ENCODE results near the gene LDLRAD2. TPM values are rescaled to one million over a fixed set of nuclear protein-coding genes. Genes with fewer than 3 reads are reported as not detected.

Gene LDLRAD2
- total RNA-seq, 4 donors from 2014 or later, result 0.48 TPM; not detected in 3

DNA sequence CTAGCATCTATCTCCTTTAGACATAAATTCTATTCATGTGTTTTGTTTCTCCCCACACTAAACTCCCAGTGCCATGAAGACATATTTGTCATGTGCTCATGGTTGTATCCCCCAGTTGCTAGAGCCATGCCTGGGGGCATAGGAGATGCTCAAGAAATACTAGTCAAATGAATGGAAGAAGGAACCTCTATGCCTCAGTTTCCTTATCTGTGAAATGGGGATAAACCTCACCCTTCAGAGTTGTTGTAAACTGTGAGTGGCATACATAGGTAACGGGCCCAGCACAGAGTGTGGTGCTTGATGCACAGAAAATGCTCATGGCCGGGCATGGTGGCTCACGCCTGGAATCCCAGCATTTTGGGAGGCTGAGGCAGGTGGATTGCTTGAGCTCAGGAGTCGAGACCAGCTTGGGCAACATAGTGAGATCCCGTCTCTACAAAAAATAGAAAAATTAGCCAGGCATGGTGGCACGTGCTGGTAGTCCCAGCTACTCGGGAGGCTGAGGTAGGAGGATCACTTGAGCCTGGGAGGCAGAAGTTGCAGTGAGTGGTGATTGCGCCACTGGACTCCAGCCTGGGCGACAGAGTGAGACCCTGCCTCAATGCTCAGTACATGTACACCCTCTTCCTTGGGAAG, 8.7 kb downstream of the LDLRAD2 start:
- WGBS, 2 donors (ENCODE audit: low coverage in 1 of 2), result 93% methylated on average over 9 of the region's 9 CpGs; no CpG with 5 or more reads in 1 of the 2 donors
- in situ Hi-C loops (cut with MboI; ENCODE audit: low pct_ligation_motif_present in 1 of 4, low pct_unique_long_range_greater_than_20kb in 1 of 4, low sequenced_read_pairs in 3 of 4) (no loop called here), intact Hi-C loops (cut with DNase I; ENCODE audit: low total_unique reads) (no loop called here)
- TF ChIP-seq POLR2AphosphoS5 (IDR thresholded peaks at IDR 0.05) (no peak), POLR2A (IDR thresholded peaks at IDR 0.05) (no peak), CTCF (IDR thresholded peaks at IDR 0.05) (no peak), EP300 (IDR thresholded peaks at IDR 0.05; ENCODE audit: low read depth) (no peak)
- Histone ChIP-seq H3K36me3 (peaks cover 0 to 4% (median 2%) of the 10 kb centered on the region in 4 donors), H3K4me3 (no peak overlapping the region), H3K9me3 (no peaks in the 10 kb centered on the region), H3K27ac (no peak overlapping the region), H3K4me1 (peaks cover 0 to 3% (median 0%) of the 10 kb centered on the region in 4 donors), H3K27me3 (no peaks in the 10 kb centered on the region)
- no peak for DNase-seq

DNA sequence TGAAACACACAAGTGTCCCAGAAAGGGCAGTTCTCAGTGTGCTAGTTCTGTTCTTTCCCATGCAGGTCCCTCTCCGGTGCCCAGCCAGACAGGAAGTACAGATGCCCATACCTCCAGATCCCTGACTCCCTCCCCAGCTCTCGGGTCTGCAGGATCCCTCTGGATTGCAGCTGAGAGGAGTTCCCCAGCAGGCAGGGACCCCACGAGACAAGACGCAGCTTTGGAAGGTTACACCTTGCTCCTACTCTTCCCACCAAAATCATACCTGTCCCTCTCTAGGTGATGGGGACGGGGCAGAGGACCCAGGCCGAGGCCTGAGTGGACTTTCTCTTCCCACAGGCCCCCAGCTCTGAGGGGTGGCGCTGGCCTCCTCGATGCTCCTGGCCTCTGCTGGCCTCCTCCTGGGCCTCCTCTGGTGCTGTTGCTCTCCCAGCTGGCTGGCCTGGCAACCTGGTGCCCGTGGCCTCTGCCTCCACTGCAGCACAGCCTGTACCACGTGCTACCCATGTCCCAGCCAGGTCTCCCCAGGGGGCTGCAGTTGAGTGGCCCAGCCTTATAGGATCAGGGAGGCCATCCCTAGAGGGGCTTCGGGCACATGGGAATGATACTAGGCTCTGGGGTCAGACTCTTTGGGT, 9.4 kb downstream of the LDLRAD2 start:
- no peak overlapping the region for H3K4me3 ChIP-seq
- H3K27ac ChIP-seq, result no peak overlapping the region
- H3K4me1 ChIP-seq, result peaks cover 0 to 3% (median 0%) of the 10 kb centered on the region in 4 donors
- no peak for DNase-seq
- intact Hi-C loops (cut with DNase I; ENCODE audit: low total_unique reads) (no loop called here), in situ Hi-C loops (cut with MboI; ENCODE audit: low pct_ligation_motif_present in 1 of 4, low pct_unique_long_range_greater_than_20kb in 1 of 4, low sequenced_read_pairs in 3 of 4) (no loop called here)
- TF ChIP-seq POLR2AphosphoS5 (IDR thresholded peaks at IDR 0.05), result no peak
- no peak for TF ChIP-seq CTCF (IDR thresholded peaks at IDR 0.05)
- TF ChIP-seq EP300 (IDR thresholded peaks at IDR 0.05; ENCODE audit: low read depth), result no peak
- TF ChIP-seq POLR2A (IDR thresholded peaks at IDR 0.05), result no peak
- WGBS, 2 donors (ENCODE audit: low coverage in 1 of 2), result 90 to 94% methylated on average over 2 to 11 of the region's 11 CpGs
- H3K36me3 ChIP-seq, result peaks cover 0 to 10% (median 2%) of the 10 kb centered on the region in 4 donors
- H3K9me3 ChIP-seq, result no peaks in the 10 kb centered on the region
- H3K27me3 ChIP-seq, result no peaks in the 10 kb centered on the region

DNA sequence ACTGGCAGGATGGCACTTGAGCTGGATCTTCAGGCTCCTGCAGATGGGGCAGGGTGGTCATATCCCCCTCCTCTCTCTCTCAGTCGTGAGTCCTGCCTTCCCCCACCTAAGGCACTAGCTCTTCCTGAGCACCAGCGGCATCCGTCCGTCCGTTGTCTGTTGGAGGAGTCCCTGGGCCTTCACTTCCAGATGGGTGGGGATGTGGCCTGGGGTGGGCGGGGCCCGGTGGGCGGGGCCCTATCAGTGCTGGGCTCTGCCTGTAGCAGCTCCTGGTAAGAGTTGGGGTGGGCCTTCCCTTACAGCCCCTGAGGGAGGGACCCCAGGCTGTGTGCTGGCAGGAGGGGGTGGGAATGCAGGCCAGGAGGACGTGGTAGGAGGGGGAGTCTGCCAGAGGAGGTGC, 10.3 kb downstream of the LDLRAD2 start:
- Histone ChIP-seq H3K36me3 (peaks cover 0 to 19% (median 4%) of the 10 kb centered on the region in 4 donors), H3K4me3 (no peak overlapping the region), H3K4me1 (peaks cover 0 to 3% (median 0%) of the 10 kb centered on the region in 4 donors), H3K27me3 (no peaks in the 10 kb centered on the region), H3K9me3 (no peaks in the 10 kb centered on the region), H3K27ac (no peak overlapping the region)
- WGBS, 2 donors (ENCODE audit: low coverage in 1 of 2), result 71% methylated on average over 6 of the region's 9 CpGs; no CpG with 5 or more reads in 1 of the 2 donors
- DNase-seq, result no peak
- in situ Hi-C loops (cut with MboI; ENCODE audit: low pct_ligation_motif_present in 1 of 4, low pct_unique_long_range_greater_than_20kb in 1 of 4, low sequenced_read_pairs in 3 of 4), result no loop called here
- TF ChIP-seq POLR2A (IDR thresholded peaks at IDR 0.05), result no peak
- TF ChIP-seq POLR2AphosphoS5 (IDR thresholded peaks at IDR 0.05), result no peak
- TF ChIP-seq EP300 (IDR thresholded peaks at IDR 0.05; ENCODE audit: low read depth), result no peak
- TF ChIP-seq CTCF (IDR thresholded peaks at IDR 0.05), result no peak
- intact Hi-C loops (cut with DNase I; ENCODE audit: low total_unique reads), result no loop called here

GRCh38 chr1:21823206-21823979, 11.3 kb downstream of the LDLRAD2 start:
- Histone ChIP-seq H3K4me3 (no peak overlapping the region), H3K27me3 (no peaks in the 10 kb centered on the region), H3K36me3 (peaks cover 0 to 29% (median 10%) of the 10 kb centered on the region in 4 donors), H3K9me3 (no peaks in the 10 kb centered on the region), H3K27ac (no peak overlapping the region), H3K4me1 (peaks cover 0 to 2% (median 0%) of the 10 kb centered on the region in 4 donors)
- DNase-seq, result no peak
- in situ Hi-C loops (cut with MboI; ENCODE audit: low pct_ligation_motif_present in 1 of 4, low pct_unique_long_range_greater_than_20kb in 1 of 4, low sequenced_read_pairs in 3 of 4) (no loop called here), intact Hi-C loops (cut with DNase I; ENCODE audit: low total_unique reads) (no loop called here)
- 83% methylated on average over 38 of the region's 44 CpGs; no CpG with 5 or more reads in 1 of the 2 donors for WGBS, 2 donors (ENCODE audit: low coverage in 1 of 2)
- TF ChIP-seq EP300 (IDR thresholded peaks at IDR 0.05; ENCODE audit: low read depth) (no peak), CTCF (IDR thresholded peaks at IDR 0.05) (no peak), POLR2AphosphoS5 (IDR thresholded peaks at IDR 0.05) (no peak), POLR2A (IDR thresholded peaks at IDR 0.05) (no peak)
